Measurements from ENCODE around the gene LPIN1. TPM values are rescaled to one million over a fixed set of nuclear protein-coding genes. Genes with fewer than 3 reads are reported as not detected.
A peak's percentile ranks its signal among the peaks of the same experiment; 100 is the strongest.

Gene LPIN1
- total and polyA plus RNA-seq, 2 of the 13 experiments (the other 11 are each of a cell fraction or from before 2014, with no cell fraction given), result 9.7 to 19.4 TPM

DNA sequence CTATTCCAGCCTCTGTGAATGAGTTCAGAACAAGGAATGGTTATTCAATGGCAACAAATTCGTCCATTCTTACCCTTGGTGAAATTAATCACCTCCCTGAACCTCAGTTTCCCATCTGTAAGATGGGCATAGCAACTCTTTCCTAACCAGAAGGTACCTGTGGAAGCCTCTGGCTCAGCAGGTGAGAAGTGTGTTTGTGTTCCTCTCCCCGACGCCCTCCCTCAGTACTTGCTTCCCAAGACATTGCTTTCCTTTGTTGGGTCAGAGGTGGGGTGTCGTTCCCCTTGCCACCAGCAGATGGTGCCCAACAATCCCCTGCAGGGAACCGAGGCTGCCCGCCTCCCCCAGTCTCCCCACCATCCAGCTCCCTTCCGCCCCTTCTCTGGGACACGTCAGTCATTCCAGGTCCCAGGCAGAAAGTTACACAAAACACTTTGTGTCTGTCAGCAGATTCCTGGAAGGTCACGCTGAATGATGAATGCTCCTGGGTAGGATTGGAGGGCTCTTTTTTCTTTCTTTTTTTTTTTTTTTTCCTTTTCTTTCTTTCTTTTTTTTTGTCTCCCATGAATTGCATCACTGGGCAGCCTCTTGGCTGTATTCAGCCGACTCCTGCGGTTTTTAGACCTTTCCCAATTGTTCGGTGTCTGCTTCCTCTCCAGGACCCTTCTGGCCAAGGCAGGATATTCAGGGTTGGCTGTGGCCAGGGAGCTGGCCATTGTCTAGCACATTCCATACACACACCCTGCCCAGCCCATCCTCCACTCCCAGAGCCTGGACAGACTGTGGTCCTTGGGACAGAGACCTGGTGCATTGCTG is 117.3 kb downstream of the LPIN1 start (continued):
- TF ChIP-seq, protein P1, sequence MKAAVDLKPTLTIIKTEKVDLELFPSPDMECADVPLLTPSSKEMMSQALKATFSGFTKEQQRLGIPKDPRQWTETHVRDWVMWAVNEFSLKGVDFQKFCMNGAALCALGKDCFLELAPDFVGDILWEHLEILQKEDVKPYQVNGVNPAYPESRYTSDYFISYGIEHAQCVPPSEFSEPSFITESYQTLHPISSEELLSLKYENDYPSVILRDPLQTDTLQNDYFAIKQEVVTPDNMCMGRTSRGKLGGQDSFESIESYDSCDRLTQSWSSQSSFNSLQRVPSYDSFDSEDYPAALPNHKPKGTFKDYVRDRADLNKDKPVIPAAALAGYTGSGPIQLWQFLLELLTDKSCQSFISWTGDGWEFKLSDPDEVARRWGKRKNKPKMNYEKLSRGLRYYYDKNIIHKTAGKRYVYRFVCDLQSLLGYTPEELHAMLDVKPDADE (CRISPR knock-in tag; IDR thresholded peaks at IDR 0.05), result no peak
- TF ChIP-seq, protein P2, sequence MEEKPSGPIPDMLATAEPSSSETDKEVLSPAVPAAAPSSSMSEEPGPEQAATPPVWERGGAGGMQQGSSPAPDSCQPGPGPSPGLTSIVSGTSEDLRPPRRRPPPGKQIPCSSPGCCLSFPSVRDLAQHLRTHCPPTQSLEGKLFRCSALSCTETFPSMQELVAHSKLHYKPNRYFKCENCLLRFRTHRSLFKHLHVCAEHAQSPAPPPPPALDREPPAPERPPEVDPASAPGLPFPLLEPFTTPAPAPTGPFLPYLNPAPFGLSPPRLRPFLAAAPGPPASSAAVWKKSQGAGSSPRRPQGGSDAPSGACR (CRISPR knock-in tag; IDR thresholded peaks at IDR 0.05), result no peak
- TF ChIP-seq SKI (IDR thresholded peaks at IDR 0.05; ENCODE audit: partially characterized antibody) (no peak), ARNT (IDR thresholded peaks at IDR 0.05) (no peak), NFKB2 (CRISPR knock-in tag; IDR thresholded peaks at IDR 0.05; ENCODE audit: borderline replicate concordance) (no peak), RORA (CRISPR knock-in tag; IDR thresholded peaks at IDR 0.05) (no peak), ZNF235 (CRISPR knock-in tag; IDR thresholded peaks at IDR 0.05; ENCODE audit: borderline replicate concordance) (no peak), GPN1 (CRISPR knock-in tag; IDR thresholded peaks at IDR 0.05; ENCODE audit: borderline replicate concordance) (no peak), ZNF282 (IDR thresholded peaks at IDR 0.05; ENCODE audit: partially characterized antibody) (no peak), ZC3H13 (CRISPR knock-in tag; IDR thresholded peaks at IDR 0.05) (no peak), ZNF670 (CRISPR knock-in tag; IDR thresholded peaks at IDR 0.05; ENCODE audit: borderline replicate concordance) (no peak), ZNF253 (CRISPR knock-in tag; IDR thresholded peaks at IDR 0.05; ENCODE audit: borderline replicate concordance) (no peak), CENPT (CRISPR knock-in tag; IDR thresholded peaks at IDR 0.05; ENCODE audit: low read depth) (no peak)
- TF ChIP-seq, protein P3, sequence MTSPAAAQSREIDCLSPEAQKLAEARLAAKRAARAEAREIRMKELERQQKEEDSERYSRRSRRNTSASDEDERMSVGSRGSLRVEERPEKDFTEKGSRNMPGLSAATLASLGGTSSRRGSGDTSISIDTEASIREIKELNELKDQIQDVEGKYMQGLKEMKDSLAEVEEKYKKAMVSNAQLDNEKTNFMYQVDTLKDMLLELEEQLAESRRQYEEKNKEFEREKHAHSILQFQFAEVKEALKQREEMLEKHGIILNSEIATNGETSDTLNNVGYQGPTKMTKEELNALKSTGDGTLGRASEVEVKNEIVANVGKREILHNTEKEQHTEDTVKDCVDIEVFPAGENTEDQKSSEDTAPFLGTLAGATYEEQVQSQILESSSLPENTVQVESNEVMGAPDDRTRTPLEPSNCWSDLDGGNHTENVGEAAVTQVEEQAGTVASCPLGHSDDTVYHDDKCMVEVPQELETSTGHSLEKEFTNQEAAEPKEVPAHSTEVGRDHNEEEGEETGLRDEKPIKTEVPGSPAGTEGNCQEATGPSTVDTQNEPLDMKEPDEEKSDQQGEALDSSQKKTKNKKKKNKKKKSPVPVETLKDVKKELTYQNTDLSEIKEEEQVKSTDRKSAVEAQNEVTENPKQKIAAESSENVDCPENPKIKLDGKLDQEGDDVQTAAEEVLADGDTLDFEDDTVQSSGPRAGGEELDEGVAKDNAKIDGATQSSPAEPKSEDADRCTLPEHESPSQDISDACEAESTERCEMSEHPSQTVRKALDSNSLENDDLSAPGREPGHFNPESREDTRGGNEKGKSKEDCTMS (CRISPR knock-in tag; conservative IDR thresholded peaks at IDR 0.05), result no peak
- TF ChIP-seq, protein P4, sequence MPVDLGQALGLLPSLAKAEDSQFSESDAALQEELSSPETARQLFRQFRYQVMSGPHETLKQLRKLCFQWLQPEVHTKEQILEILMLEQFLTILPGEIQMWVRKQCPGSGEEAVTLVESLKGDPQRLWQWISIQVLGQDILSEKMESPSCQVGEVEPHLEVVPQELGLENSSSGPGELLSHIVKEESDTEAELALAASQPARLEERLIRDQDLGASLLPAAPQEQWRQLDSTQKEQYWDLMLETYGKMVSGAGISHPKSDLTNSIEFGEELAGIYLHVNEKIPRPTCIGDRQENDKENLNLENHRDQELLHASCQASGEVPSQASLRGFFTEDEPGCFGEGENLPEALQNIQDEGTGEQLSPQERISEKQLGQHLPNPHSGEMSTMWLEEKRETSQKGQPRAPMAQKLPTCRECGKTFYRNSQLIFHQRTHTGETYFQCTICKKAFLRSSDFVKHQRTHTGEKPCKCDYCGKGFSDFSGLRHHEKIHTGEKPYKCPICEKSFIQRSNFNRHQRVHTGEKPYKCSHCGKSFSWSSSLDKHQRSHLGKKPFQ (CRISPR knock-in tag; IDR thresholded peaks at IDR 0.05; ENCODE audit: insufficient replicate concordance), result no peak
- TF ChIP-seq, protein P5, sequence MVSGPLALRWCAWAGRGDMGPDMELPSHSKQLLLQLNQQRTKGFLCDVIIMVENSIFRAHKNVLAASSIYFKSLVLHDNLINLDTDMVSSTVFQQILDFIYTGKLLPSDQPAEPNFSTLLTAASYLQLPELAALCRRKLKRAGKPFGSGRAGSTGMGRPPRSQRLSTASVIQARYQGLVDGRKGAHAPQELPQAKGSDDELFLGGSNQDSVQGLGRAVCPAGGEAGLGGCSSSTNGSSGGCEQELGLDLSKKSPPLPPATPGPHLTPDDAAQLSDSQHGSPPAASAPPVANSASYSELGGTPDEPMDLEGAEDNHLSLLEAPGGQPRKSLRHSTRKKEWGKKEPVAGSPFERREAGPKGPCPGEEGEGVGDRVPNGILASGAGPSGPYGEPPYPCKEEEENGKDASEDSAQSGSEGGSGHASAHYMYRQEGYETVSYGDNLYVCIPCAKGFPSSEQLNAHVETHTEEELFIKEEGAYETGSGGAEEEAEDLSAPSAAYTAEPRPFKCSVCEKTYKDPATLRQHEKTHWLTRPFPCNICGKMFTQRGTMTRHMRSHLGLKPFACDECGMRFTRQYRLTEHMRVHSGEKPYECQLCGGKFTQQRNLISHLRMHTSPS (CRISPR knock-in tag; IDR thresholded peaks at IDR 0.05; ENCODE audit: low read depth), result no peak
- TF ChIP-seq, protein P6, sequence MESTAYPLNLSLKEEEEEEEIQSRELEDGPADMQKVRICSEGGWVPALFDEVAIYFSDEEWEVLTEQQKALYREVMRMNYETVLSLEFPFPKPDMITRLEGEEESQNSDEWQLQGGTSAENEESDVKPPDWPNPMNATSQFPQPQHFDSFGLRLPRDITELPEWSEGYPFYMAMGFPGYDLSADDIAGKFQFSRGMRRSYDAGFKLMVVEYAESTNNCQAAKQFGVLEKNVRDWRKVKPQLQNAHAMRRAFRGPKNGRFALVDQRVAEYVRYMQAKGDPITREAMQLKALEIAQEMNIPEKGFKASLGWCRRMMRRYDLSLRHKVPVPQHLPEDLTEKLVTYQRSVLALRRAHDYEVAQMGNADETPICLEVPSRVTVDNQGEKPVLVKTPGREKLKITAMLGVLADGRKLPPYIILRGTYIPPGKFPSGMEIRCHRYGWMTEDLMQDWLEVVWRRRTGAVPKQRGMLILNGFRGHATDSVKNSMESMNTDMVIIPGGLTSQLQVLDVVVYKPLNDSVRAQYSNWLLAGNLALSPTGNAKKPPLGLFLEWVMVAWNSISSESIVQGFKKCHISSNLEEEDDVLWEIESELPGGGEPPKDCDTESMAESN (CRISPR knock-in tag; conservative IDR thresholded peaks at IDR 0.05), result 0 out of 2 replicates have a peak, but pooled peaks have one; percentile 39
